ENCODE results near the gene PANX2. TPM values are rescaled to one million over a fixed set of nuclear protein-coding genes. Genes with fewer than 3 reads are reported as not detected.

The PANX2 gene
- total RNA-seq, 1 experiment from 2014 or later, result 9.4 TPM

DNA sequence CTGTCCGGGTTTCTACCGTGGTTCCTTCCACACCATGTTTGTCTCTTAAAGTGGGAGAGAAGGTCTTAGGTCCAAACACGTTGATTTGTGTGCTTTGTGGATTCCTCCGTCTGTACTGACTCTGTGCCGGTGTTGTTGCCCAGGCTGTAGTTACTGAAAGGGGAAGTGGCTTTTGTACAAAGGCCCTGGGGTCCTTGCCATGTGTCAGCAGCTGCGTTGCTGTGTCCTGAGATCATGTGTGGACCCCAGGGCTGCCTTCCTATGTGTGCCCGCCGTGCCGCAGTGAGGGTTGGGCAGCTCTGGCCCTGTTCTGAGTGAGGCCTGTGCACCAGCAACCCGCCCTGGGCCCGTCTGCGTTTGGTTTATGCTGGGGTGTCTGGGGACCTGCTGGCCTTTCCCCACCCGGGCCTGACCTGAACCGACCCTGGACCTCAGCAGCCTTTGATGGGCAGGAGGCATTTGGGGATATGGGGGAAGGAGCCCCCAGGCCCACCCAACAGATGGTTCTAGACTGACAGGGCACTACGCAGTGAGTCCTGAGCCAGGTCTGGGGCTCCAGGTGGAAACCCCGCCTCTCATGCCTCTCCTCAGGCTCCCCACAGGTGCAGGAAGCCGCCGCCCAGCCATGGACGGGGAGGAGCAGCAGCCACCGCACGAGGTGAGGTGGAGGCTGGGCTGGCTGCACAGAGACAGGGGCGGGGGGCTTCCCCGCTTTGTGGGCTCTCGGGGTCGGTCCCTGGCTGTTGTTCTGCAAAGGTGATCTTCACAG lies 22.1 kb downstream of the PANX2 start:
- peaks cover 37% of the 10 kb centered on the region for H3K4me1 ChIP-seq (ENCODE audit: insufficient read depth, low read length)
- no peaks in the 10 kb centered on the region for H3K27me3 ChIP-seq (ENCODE audit: low read length)
- TF ChIP-seq EZH2phosphoT487 (IDR thresholded peaks at IDR 0.05; ENCODE audit: borderline replicate concordance, low read length) (no peak), EZH2 (IDR thresholded peaks at IDR 0.05; ENCODE audit: low read length, unreplicated experiment) (no peak)
- TF ChIP-seq, protein P1, sequence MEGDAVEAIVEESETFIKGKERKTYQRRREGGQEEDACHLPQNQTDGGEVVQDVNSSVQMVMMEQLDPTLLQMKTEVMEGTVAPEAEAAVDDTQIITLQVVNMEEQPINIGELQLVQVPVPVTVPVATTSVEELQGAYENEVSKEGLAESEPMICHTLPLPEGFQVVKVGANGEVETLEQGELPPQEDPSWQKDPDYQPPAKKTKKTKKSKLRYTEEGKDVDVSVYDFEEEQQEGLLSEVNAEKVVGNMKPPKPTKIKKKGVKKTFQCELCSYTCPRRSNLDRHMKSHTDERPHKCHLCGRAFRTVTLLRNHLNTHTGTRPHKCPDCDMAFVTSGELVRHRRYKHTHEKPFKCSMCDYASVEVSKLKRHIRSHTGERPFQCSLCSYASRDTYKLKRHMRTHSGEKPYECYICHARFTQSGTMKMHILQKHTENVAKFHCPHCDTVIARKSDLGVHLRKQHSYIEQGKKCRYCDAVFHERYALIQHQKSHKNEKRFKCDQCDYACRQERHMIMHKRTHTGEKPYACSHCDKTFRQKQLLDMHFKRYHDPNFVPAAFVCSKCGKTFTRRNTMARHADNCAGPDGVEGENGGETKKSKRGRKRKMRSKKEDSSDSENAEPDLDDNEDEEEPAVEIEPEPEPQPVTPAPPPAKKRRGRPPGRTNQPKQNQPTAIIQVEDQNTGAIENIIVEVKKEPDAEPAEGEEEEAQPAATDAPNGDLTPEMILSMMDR (conservative IDR thresholded peaks at IDR 0.05; ENCODE audit: low read depth, low read length), result no peak
- intact Hi-C loops (cut with micrococcal nuclease), result no loop called here
- H3K4me2 ChIP-seq (ENCODE audit: low read length), result 0 out of 2 replicates have a peak overlapping the region, but pooled peaks have one; percentile 22
- peak overlapping the region; percentile 41 for H3K9ac ChIP-seq (ENCODE audit: low read length)
- ATAC-seq (no peak), DNase-seq (no peak)
- H3F3A ChIP-seq (ENCODE audit: low read length, unreplicated experiment), result no peaks in the 10 kb centered on the region
- ChIA-PET POLR2A (ENCODE audit: unreplicated experiment) (no interaction called here), CTCF (no interaction called here)
- no peaks in the 10 kb centered on the region for H3K9me3 ChIP-seq (ENCODE audit: low read length)
- peaks cover 52% of the 10 kb centered on the region for H3K79me2 ChIP-seq (ENCODE audit: low read length)
- no peak overlapping the region for H3K4me3 ChIP-seq (ENCODE audit: low read length)
- peak overlapping the region; percentile 60 for H3K27ac ChIP-seq (ENCODE audit: low read length)
- BruUV-seq (replicated peaks), result no TSS peak
- no peak overlapping the region for H2AFZ ChIP-seq (ENCODE audit: low read length)
- H3K36me3 ChIP-seq (ENCODE audit: low read depth, low read length), result no peaks in the 10 kb centered on the region; the same call in 1 of the 2 replicates
- H4K20me1 ChIP-seq (ENCODE audit: low read length), result 0 out of 2 replicates have a peak, but pooled peaks cover 4% of the 10 kb centered on the region
- H3K9me2 ChIP-seq (replicated peaks; ENCODE audit: low read length), result no peaks in the 10 kb centered on the region

DNA sequence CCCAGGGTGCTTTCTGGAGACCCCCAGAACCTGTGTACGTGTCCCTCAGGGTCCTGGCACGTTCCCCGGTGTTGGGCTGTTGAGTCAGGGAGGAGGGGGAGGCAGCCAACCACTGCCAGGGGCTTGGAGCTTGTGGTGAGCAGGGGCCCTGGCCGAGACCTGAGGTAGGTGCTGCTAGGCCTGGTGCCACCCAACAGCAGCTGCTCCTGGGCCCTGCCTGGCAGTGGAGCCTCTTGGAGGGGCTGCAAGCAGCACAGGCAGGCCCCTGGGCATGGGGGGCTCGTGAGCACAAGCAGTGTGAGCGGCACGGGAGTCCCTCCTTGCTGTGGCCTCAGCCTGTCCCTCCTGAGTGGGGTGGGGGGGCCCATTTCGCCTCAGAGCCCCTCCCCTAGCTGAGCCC lies 23.1 kb downstream of the PANX2 start:
- no peaks in the 10 kb centered on the region for H3F3A ChIP-seq (ENCODE audit: low read length, unreplicated experiment)
- TF ChIP-seq EZH2 (IDR thresholded peaks at IDR 0.05; ENCODE audit: low read length, unreplicated experiment) (no peak), EZH2phosphoT487 (IDR thresholded peaks at IDR 0.05; ENCODE audit: borderline replicate concordance, low read length) (no peak)
- TF ChIP-seq, protein P1 (conservative IDR thresholded peaks at IDR 0.05; ENCODE audit: low read depth, low read length), result no peak

More for the DNA sequence above, 23.1 kb downstream of the PANX2 start:
- ChIA-PET POLR2A (ENCODE audit: unreplicated experiment) (no interaction called here), CTCF (no interaction called here)
- DNase-seq, result no peak
- peaks cover 45% of the 10 kb centered on the region for H3K79me2 ChIP-seq (ENCODE audit: low read length)
- no peak overlapping the region for H3K4me2 ChIP-seq (ENCODE audit: low read length)
- 0 out of 2 replicates have a peak, but pooled peaks cover 4% of the 10 kb centered on the region for H4K20me1 ChIP-seq (ENCODE audit: low read length)
- H3K9me2 ChIP-seq (replicated peaks; ENCODE audit: low read length), result no peaks in the 10 kb centered on the region
- BruUV-seq (replicated peaks), result no TSS peak
- intact Hi-C loops (cut with micrococcal nuclease), result no loop called here
- peaks cover 37% of the 10 kb centered on the region for H3K4me1 ChIP-seq (ENCODE audit: insufficient read depth, low read length)
- H3K27ac ChIP-seq (ENCODE audit: low read length), result no peak overlapping the region
- H3K9ac ChIP-seq (ENCODE audit: low read length), result no peak overlapping the region
- H3K4me3 ChIP-seq (ENCODE audit: low read length), result no peak overlapping the region
- no peaks in the 10 kb centered on the region for H3K9me3 ChIP-seq (ENCODE audit: low read length)
- H3K27me3 ChIP-seq (ENCODE audit: low read length), result no peaks in the 10 kb centered on the region
- H2AFZ ChIP-seq (ENCODE audit: low read length), result no peak overlapping the region
- H3K36me3 ChIP-seq (ENCODE audit: low read depth, low read length), result no peaks in the 10 kb centered on the region; the same call in 1 of the 2 replicates
- no peak for ATAC-seq
